ENCODE data around the gene AAK1. TPM values are rescaled to one million over a fixed set of nuclear protein-coding genes. Genes with fewer than 3 reads are reported as not detected.

The AAK1 gene
- total and polyA plus RNA-seq, 2 experiments from 2014 or later, result 39.0 to 52.4 TPM

GRCh38 chr2:69489793-69490192, 153.7 kb downstream of the AAK1 start:
- H3K4me2 ChIP-seq, result no peak overlapping the region
- no peak overlapping the region for H2AFZ ChIP-seq
- H3K9me3 Mint-ChIP-seq, result no peaks in the 10 kb centered on the region
- no peaks in the 10 kb centered on the region for H3K36me3 ChIP-seq (ENCODE audit: insufficient read depth)
- H3K27me3 ChIP-seq (ENCODE audit: insufficient read depth), result no peaks in the 10 kb centered on the region
- H3K4me1 ChIP-seq (ENCODE audit: insufficient read depth), result no peaks in the 10 kb centered on the region
- no peaks in the 10 kb centered on the region for H3K36me3 Mint-ChIP-seq (ENCODE audit: low read depth)
- TF ChIP-seq JUNB (IDR thresholded peaks at IDR 0.05; ENCODE audit: unreplicated experiment), result no peak
- TF ChIP-seq ZNF331 (CRISPR knock-in tag; IDR thresholded peaks at IDR 0.05; ENCODE audit: low read depth), result no peak
- no peak for TF ChIP-seq NANOG (IDR thresholded peaks at IDR 0.05; ENCODE audit: borderline replicate concordance)
- TF ChIP-seq POLR2AphosphoS5 (IDR thresholded peaks at IDR 0.05; ENCODE audit: low read depth), result no peak
- TF ChIP-seq, protein P1, sequence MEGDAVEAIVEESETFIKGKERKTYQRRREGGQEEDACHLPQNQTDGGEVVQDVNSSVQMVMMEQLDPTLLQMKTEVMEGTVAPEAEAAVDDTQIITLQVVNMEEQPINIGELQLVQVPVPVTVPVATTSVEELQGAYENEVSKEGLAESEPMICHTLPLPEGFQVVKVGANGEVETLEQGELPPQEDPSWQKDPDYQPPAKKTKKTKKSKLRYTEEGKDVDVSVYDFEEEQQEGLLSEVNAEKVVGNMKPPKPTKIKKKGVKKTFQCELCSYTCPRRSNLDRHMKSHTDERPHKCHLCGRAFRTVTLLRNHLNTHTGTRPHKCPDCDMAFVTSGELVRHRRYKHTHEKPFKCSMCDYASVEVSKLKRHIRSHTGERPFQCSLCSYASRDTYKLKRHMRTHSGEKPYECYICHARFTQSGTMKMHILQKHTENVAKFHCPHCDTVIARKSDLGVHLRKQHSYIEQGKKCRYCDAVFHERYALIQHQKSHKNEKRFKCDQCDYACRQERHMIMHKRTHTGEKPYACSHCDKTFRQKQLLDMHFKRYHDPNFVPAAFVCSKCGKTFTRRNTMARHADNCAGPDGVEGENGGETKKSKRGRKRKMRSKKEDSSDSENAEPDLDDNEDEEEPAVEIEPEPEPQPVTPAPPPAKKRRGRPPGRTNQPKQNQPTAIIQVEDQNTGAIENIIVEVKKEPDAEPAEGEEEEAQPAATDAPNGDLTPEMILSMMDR (conservative IDR thresholded peaks at IDR 0.05; ENCODE audit: low read depth in 2 of 2), result no peak
- TF ChIP-seq EZH2 (IDR thresholded peaks at IDR 0.05; ENCODE audit: low read depth, unreplicated experiment), result no peak
- TF ChIP-seq, protein P2, sequence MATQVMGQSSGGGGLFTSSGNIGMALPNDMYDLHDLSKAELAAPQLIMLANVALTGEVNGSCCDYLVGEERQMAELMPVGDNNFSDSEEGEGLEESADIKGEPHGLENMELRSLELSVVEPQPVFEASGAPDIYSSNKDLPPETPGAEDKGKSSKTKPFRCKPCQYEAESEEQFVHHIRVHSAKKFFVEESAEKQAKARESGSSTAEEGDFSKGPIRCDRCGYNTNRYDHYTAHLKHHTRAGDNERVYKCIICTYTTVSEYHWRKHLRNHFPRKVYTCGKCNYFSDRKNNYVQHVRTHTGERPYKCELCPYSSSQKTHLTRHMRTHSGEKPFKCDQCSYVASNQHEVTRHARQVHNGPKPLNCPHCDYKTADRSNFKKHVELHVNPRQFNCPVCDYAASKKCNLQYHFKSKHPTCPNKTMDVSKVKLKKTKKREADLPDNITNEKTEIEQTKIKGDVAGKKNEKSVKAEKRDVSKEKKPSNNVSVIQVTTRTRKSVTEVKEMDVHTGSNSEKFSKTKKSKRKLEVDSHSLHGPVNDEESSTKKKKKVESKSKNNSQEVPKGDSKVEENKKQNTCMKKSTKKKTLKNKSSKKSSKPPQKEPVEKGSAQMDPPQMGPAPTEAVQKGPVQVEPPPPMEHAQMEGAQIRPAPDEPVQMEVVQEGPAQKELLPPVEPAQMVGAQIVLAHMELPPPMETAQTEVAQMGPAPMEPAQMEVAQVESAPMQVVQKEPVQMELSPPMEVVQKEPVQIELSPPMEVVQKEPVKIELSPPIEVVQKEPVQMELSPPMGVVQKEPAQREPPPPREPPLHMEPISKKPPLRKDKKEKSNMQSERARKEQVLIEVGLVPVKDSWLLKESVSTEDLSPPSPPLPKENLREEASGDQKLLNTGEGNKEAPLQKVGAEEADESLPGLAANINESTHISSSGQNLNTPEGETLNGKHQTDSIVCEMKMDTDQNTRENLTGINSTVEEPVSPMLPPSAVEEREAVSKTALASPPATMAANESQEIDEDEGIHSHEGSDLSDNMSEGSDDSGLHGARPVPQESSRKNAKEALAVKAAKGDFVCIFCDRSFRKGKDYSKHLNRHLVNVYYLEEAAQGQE (IDR thresholded peaks at IDR 0.05; ENCODE audit: unreplicated experiment), result no peak
- no peak for TF ChIP-seq CREB1 (CRISPR knock-in tag; IDR thresholded peaks at IDR 0.05; ENCODE audit: low read depth)
- no peak for TF ChIP-seq ZNF114 (CRISPR knock-in tag; IDR thresholded peaks at IDR 0.05)
- TF ChIP-seq, protein P3, sequence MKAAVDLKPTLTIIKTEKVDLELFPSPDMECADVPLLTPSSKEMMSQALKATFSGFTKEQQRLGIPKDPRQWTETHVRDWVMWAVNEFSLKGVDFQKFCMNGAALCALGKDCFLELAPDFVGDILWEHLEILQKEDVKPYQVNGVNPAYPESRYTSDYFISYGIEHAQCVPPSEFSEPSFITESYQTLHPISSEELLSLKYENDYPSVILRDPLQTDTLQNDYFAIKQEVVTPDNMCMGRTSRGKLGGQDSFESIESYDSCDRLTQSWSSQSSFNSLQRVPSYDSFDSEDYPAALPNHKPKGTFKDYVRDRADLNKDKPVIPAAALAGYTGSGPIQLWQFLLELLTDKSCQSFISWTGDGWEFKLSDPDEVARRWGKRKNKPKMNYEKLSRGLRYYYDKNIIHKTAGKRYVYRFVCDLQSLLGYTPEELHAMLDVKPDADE (IDR thresholded peaks at IDR 0.05), result no peak
- TF ChIP-seq EZH2phosphoT487 (IDR thresholded peaks at IDR 0.05; ENCODE audit: unreplicated experiment), result no peak
- TF ChIP-seq ZNF462 (CRISPR knock-in tag; IDR thresholded peaks at IDR 0.05), result no peak
- TF ChIP-seq STAT1 (IDR thresholded peaks at IDR 0.05; ENCODE audit: unreplicated experiment), result no peak
- H3K27me3 Mint-ChIP-seq (ENCODE audit: insufficient read depth, low read depth, poor library complexity), result no peaks in the 10 kb centered on the region
- H4K20me1 ChIP-seq (replicated peaks; ENCODE audit: insufficient read depth), result no peaks in the 10 kb centered on the region
- H3K4me3 Mint-ChIP-seq, result no peak overlapping the region
- H3F3A ChIP-seq (replicated peaks; ENCODE audit: low read depth), result 0 out of 2 replicates have a peak, but pooled peaks cover 5% of the 10 kb centered on the region
- H3K9me2 ChIP-seq (ENCODE audit: insufficient read depth), result 0 out of 2 replicates have a peak, but pooled peaks cover 3% of the 10 kb centered on the region
- ATAC-seq, result no peak
- no peak overlapping the region for H3K27ac Mint-ChIP-seq
- no peak overlapping the region for H3K4me3 ChIP-seq
- DNase-seq (ENCODE audit: low spot score), result no peak
- no peaks in the 10 kb centered on the region for H3K79me2 ChIP-seq (replicated peaks; ENCODE audit: insufficient read depth)
- peaks cover 5% of the 10 kb centered on the region; the same call in 1 of the 3 replicates for H3K4me1 Mint-ChIP-seq
- H3K27ac ChIP-seq (ENCODE audit: low read depth), result no peak overlapping the region

All from GM23338 (cell line).